SK-N-SH treated with all-trans-retinoic acid at 6 μM for 48 hours (cell line): ENCODE measurements around the gene PMS2.
"Not testable (repeated sequence)": the region's sequence is repeated elsewhere in the genome, so short reads cannot be mapped to it uniquely, and the experiment has no call there.

Experiments
- BACH2 ChIP-seq: fragments of 250-450 bp; sonication (Bioruptor Pico); IDR thresholded peaks from 2 replicates; pipeline ENCODE4 v1.9.0; 2021; ENCODE audit warnings: mild to moderate bottlenecking, borderline replicate concordance
- ESRRG ChIP-seq: fragments of 250-450 bp; sonication (Bioruptor Pico); IDR thresholded peaks from 2 replicates; pipeline ENCODE4 v1.6.1; 2021; ENCODE audit warnings: mild to moderate bottlenecking
- ISL1 ChIP-seq: fragments of 250-450 bp; sonication (Bioruptor Pico); IDR thresholded peaks from 2 replicates; pipeline ENCODE4 v2.1.2; 2022; ENCODE audit warnings: mild to moderate bottlenecking, moderate library complexity
- POU6F1 ChIP-seq: fragments of 250-450 bp; sonication (Bioruptor Pico); IDR thresholded peaks from 2 replicates; pipeline ENCODE4 v1.8.0; 2021; ENCODE audit warnings: low read depth, mild to moderate bottlenecking, moderate library complexity, borderline replicate concordance
- TSHZ2 ChIP-seq: fragments of 250-450 bp; sonication (Bioruptor Pico); IDR thresholded peaks from 2 replicates; pipeline ENCODE4 v1.5.0; 2020; ENCODE audit warnings: mild to moderate bottlenecking, moderate library complexity
- ZFP30 ChIP-seq: fragments of 450-650 bp; formaldehyde crosslinking; IDR thresholded peaks from 2 replicates; pipeline ENCODE4 v1.5.0; 2022; ENCODE audit warnings: mild to moderate bottlenecking, moderate library complexity
- ZNF70 ChIP-seq: fragments of 450-650 bp; formaldehyde crosslinking; IDR thresholded peaks from 2 replicates; pipeline ENCODE4 v1.5.0; 2020; ENCODE audit warnings: mild to moderate bottlenecking, moderate library complexity

- TF ChIP-seq BACH2; TSHZ2 (CRISPR knock-in tag); ZNF70 (CRISPR knock-in tag); ZFP30 (CRISPR knock-in tag); ESRRG (CRISPR knock-in tag); POU6F1 (CRISPR knock-in tag); ISL1 (CRISPR knock-in tag): not testable (repeated sequence)
These were observed 836 bp downstream of the PMS2 start for GRCh38 chr7:6007835-6008590.
